Ramos (cell line): ENCODE measurements around the gene SOD2.

Experiments used
- in situ Hi-C: fragments of 300-500 bp; cut with MboI; formaldehyde crosslinking; loops from one replicate; pipeline ENCODE4 v1.14.3; 2022; ENCODE audit warnings: low sequenced_read_pairs; ENCODE audit not compliant: unreplicated experiment

Gene SOD2

DNA sequence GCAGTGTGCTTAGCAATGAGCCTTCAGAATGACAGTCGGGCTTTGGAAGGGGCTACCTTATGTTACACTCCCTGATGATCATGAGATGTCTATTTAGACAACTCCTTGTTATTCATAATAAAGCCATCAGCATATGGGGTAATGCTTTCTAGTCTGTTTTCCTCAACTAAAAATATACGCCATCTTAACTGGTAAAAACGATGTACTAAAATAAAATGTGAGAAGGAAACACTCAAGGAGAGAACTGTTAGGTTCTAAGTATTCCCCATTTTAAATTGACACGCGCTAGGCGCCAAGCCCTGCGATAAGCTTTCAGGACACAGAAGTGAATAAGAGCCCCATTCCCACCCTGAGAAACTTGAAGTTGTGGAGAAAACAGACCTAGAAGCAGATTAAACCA is 43.6 kb downstream of the SOD2 start:
- in situ Hi-C loops, result loop anchor here (10.0 kb wide), 1 partner anchor 475 kb away; no protein-coding TSS in a partner anchor

GRCh38 chr6:159646733-159647132 is 46.3 kb downstream of the SOD2 start:
- in situ Hi-C loops, result loop anchor here (10.0 kb wide), 1 partner anchor 472 kb away; no protein-coding TSS in a partner anchor

DNA sequence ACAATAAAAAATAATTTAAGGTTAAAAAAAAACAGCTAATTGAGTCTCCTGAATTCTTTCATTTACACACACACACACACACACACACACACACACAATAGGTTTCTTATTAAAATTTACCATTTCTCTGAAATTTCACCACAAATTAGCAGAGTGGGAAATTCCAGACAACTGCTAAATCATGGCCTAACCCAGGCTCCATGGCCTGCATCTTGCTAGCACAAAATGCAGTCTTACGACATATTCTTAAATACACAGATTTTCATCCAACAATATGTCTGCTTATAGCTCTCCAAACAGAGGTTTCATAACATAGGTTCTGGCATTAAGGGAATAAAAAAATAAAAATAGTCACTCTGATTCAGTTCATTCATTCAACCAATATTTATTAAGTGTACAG is 46.9 kb downstream of the SOD2 start:
- in situ Hi-C loops, result loop anchor here (10.0 kb wide), 1 partner anchor 471 kb away; no protein-coding TSS in a partner anchor

DNA sequence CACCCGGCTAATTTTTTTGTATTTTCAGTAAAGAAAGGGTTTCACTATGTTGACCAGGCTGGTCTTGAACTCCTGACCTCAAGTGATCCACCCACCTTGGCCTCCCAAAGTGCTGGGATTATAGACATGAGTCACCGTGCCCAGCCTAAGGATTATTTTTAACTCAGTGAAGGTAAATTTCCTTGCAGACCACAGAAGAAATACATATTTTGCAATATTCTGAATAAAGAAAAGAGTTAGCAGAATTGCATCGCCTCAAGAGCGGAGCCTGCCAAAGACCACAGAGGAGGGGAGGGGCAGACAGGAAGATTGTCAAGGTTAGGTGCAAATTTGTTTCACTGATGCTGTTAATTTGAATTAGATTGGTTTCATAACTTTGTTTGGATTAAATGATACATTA is 47.4 kb downstream of the SOD2 start:
- in situ Hi-C loops, result loop anchor here (10.0 kb wide), 1 partner anchor 471 kb away; no protein-coding TSS in a partner anchor
